DOHH2 (cell line): ENCODE measurements around the gene GXYLT2.

ENCODE experiments used
- H3F3A ChIP-seq: fragments of 200-600 bp; sonication (generic), shearing (Covaris generic); 2 replicates; pipeline ENCODE4 v1.6.0; 2016; ENCODE audit warnings: antibody characterized with exemption, mild to moderate bottlenecking; ENCODE audit not compliant: control insufficient read depth, insufficient read depth
- H3K27ac ChIP-seq: fragments of 200-600 bp; sonication (generic); 2 replicates; pipeline ENCODE4 v1.5.1; 2014; ENCODE audit warnings: low read depth, mild to moderate bottlenecking, low read length, moderate library complexity
- H3K27me3 ChIP-seq: fragments of 200-600 bp; sonication (generic); 2 replicates; pipeline ENCODE4 v1.6.1; 2014; ENCODE audit warnings: mild to moderate bottlenecking, low read length, mixed read lengths; ENCODE audit not compliant: control insufficient read depth
- H3K36me3 ChIP-seq: fragments of 200-600 bp; sonication (generic); 2 replicates; pipeline ENCODE4 v1.6.1; 2014; ENCODE audit warnings: mild to moderate bottlenecking, low read length, moderate library complexity, mixed read lengths; ENCODE audit not compliant: control insufficient read depth
- H3K4me1 ChIP-seq: fragments of 200-600 bp; sonication (generic); 2 replicates; pipeline ENCODE4 v1.6.1; 2014; ENCODE audit warnings: mild to moderate bottlenecking, low read length, mixed read lengths; ENCODE audit not compliant: control insufficient read depth
- H3K4me2 ChIP-seq: fragments of 200-600 bp; sonication (generic); 2 replicates; pipeline ENCODE4 v1.6.0; 2014; ENCODE audit warnings: mild to moderate bottlenecking, low read length, moderate library complexity
- H3K4me3 ChIP-seq: fragments of 200-600 bp; sonication (generic); 2 replicates; pipeline ENCODE4 v1.5.1; 2014; ENCODE audit warnings: mild to moderate bottlenecking, low read length, mixed read lengths
- H3K79me2 ChIP-seq: fragments of 200-600 bp; sonication (generic); 2 replicates; pipeline ENCODE4 v1.6.1; 2014; ENCODE audit warnings: mild to moderate bottlenecking, low read length, mixed read lengths; ENCODE audit not compliant: control insufficient read depth
- H3K9me2 ChIP-seq: fragments of 200-600 bp; sonication (generic); replicated peaks from 2 replicates; pipeline ENCODE4 v1.6.1; 2014; ENCODE audit warnings: mild to moderate bottlenecking, low read length, mixed read lengths; ENCODE audit not compliant: control insufficient read depth
- H3K9me3 ChIP-seq: fragments of 200-600 bp; sonication (generic); 2 replicates; pipeline ENCODE4 v1.6.1; 2014; ENCODE audit warnings: antibody characterized with exemption, low read length, mixed read lengths; ENCODE audit not compliant: control insufficient read depth, insufficient read depth
- H4K20me1 ChIP-seq: fragments of 200-600 bp; sonication (generic); 2 replicates; pipeline ENCODE4 v1.6.0; 2014; ENCODE audit warnings: low read depth, mild to moderate bottlenecking, antibody characterized with exemption, low read length, moderate library complexity; ENCODE audit not compliant: control insufficient read depth, insufficient read depth
- CTCF ChIP-seq: fragments of 200-600 bp; sonication (generic); IDR thresholded peaks from one replicate; pipeline ENCODE4 v1.5.1; 2014; ENCODE audit warnings: antibody characterized with exemption, mild to moderate bottlenecking, low read depth, low read length; ENCODE audit not compliant: poor library complexity, severe bottlenecking
- EZH2phosphoT487 ChIP-seq: fragments of 200-600 bp; sonication (generic); IDR thresholded peaks from 2 replicates; pipeline ENCODE4 v1.6.1; 2017; ENCODE audit warnings: borderline replicate concordance, mild to moderate bottlenecking, antibody characterized with exemption, low read length, moderate library complexity, mixed read lengths

Gene GXYLT2

GRCh38 chr3:72950372-72950771 is 62.5 kb downstream of the GXYLT2 start:
- H3F3A ChIP-seq: 0 out of 2 replicates have a peak, but pooled peaks cover 2% of the 10 kb centered on the region
- H3K36me3 ChIP-seq: no peaks in the 10 kb centered on the region
- H3K9me3 ChIP-seq: no peaks in the 10 kb centered on the region
- no peaks in the 10 kb centered on the region for H3K79me2 ChIP-seq
- no peak for TF ChIP-seq CTCF
- no peak for TF ChIP-seq EZH2phosphoT487
- H3K4me3 ChIP-seq: peak overlapping the region; percentile 34
- H3K27me3 ChIP-seq: no peaks in the 10 kb centered on the region
- H4K20me1 ChIP-seq: no peaks in the 10 kb centered on the region
- peak overlapping the region; percentile 65 for H3K4me2 ChIP-seq
- H3K27ac ChIP-seq: peak overlapping the region; percentile 57
- H3K4me1 ChIP-seq: peaks cover 40% of the 10 kb centered on the region
- no peaks in the 10 kb centered on the region for H3K9me2 ChIP-seq

- Histone ChIP-seq H3K4me1 (peaks cover 40% of the 10 kb centered on the region), H3K27me3 (no peaks in the 10 kb centered on the region), H3K36me3 (no peaks in the 10 kb centered on the region), H3K4me3 (peak overlapping the region; percentile 34), H3F3A (0 out of 2 replicates have a peak, but pooled peaks cover 2% of the 10 kb centered on the region), H3K27ac (peak overlapping the region; percentile 57), H4K20me1 (no peaks in the 10 kb centered on the region), H3K79me2 (no peaks in the 10 kb centered on the region), H3K9me3 (no peaks in the 10 kb centered on the region), H3K9me2 (no peaks in the 10 kb centered on the region), H3K4me2 (peak overlapping the region; percentile 65)
- TF ChIP-seq EZH2phosphoT487: no peak
- TF ChIP-seq CTCF: no peak
Observed at GRCh38 chr3:72950801-72951200, 63.0 kb downstream of the GXYLT2 start.

GRCh38 chr3:72951259-72951722 is 63.4 kb downstream of the GXYLT2 start:
- Histone ChIP-seq H3K4me3 (peak overlapping the region; percentile 34), H3K9me3 (no peaks in the 10 kb centered on the region), H3K27ac (peak overlapping the region; percentile 57), H3K79me2 (no peaks in the 10 kb centered on the region), H3K4me1 (peaks cover 42% of the 10 kb centered on the region), H4K20me1 (no peaks in the 10 kb centered on the region), H3K9me2 (no peaks in the 10 kb centered on the region), H3F3A (0 out of 2 replicates have a peak, but pooled peaks cover 2% of the 10 kb centered on the region), H3K4me2 (peak overlapping the region; percentile 65), H3K36me3 (no peaks in the 10 kb centered on the region), H3K27me3 (no peaks in the 10 kb centered on the region)
- TF ChIP-seq EZH2phosphoT487: no peak

GRCh38 chr3:72953325-72953956 is 65.6 kb downstream of the GXYLT2 start:
- no peaks in the 10 kb centered on the region for H4K20me1 ChIP-seq
- no peaks in the 10 kb centered on the region for H3K36me3 ChIP-seq
- no peak overlapping the region for H3K27ac ChIP-seq

More at GRCh38 chr3:72953325-72953956, 65.6 kb downstream of the GXYLT2 start:
- H3K79me2 ChIP-seq: no peaks in the 10 kb centered on the region
- no peaks in the 10 kb centered on the region for H3K9me3 ChIP-seq
- H3K4me3 ChIP-seq: no peak overlapping the region
- 0 out of 2 replicates have a peak, but pooled peaks cover 2% of the 10 kb centered on the region for H3F3A ChIP-seq
- peaks cover 50% of the 10 kb centered on the region for H3K4me1 ChIP-seq
- no peak for TF ChIP-seq EZH2phosphoT487
- TF ChIP-seq CTCF: no peak
- no peaks in the 10 kb centered on the region for H3K27me3 ChIP-seq
- H3K4me2 ChIP-seq: no peak overlapping the region
- H3K9me2 ChIP-seq: no peaks in the 10 kb centered on the region
